IMR-90 (cell line): Measurements from ENCODE around the gene ZNF74. TPM values are rescaled to one million over a fixed set of nuclear protein-coding genes. Genes with fewer than 3 reads are reported as not detected.

Experiments used
- ATAC-seq: fragments of 200-7000 bp; cut with Tn5 transposase; 2 replicates; pipeline ENCODE4 v1.9.1; 2020; ENCODE audit warnings: low read depth, mild to moderate bottlenecking, moderate library complexity
- BruUV-seq: library from RNA; stranded (reverse); fragments of 400-500 nt; replicated peaks from 2 replicates; lab custom pipeline; 2021; lab: Mats Ljungman, UMichigan
- CTCF ChIA-PET: fragments of 300-600 bp; formaldehyde crosslinking; extraction: SDS; loops from one replicate; lab custom pipeline; 2021; ENCODE audit warnings: antibody characterized with exemption; lab: Yijun Ruan, JAX
- POLR2A ChIA-PET: fragments of 300-600 bp; sonication (Branson Sonifier 250); formaldehyde crosslinking; loops from one replicate; lab custom pipeline; 2022; ENCODE audit warnings: antibody characterized with exemption; ENCODE audit not compliant: unreplicated experiment; lab: Charles Lee
- DNase-seq: peaks from one replicate; pipeline ENCODE4 v3.0.0; 2013
- H2AFZ ChIP-seq: replicated peaks from 2 replicates; pipeline ENCODE3; 2013; ENCODE audit warnings: low read length, mild to moderate bottlenecking; ENCODE audit not compliant: poor library complexity
- H2AK5ac ChIP-seq: 2 replicates; pipeline ENCODE4 v1.6.1; 2013; ENCODE audit warnings: low read depth, low read length, inconsistent platforms
- H2AK9ac ChIP-seq: replicated peaks from 2 replicates; pipeline ENCODE3; 2013; ENCODE audit warnings: mild to moderate bottlenecking, low read depth, low read length, moderate library complexity; ENCODE audit not compliant: poor library complexity
- H2BK120ac ChIP-seq: 2 replicates; pipeline ENCODE4 v1.6.1; 2013; ENCODE audit warnings: low read depth, low read length, inconsistent platforms
- H2BK15ac ChIP-seq: 3 replicates; pipeline ENCODE4 v1.6.1; 2013; ENCODE audit warnings: low read depth, low read length, inconsistent platforms
- H2BK20ac ChIP-seq: 2 replicates; pipeline ENCODE4 v1.6.1; 2013; ENCODE audit warnings: low read depth, mild to moderate bottlenecking, inconsistent platforms, low read length, moderate library complexity
- H2BK5ac ChIP-seq: 2 replicates; pipeline ENCODE4 v1.6.1; 2013; ENCODE audit warnings: mild to moderate bottlenecking, low read depth, low read length, inconsistent platforms; ENCODE audit not compliant: poor library complexity, severe bottlenecking
- H3K14ac ChIP-seq: replicated peaks from 2 replicates; pipeline ENCODE4 v1.6.1; 2013; ENCODE audit warnings: low read depth, low read length, inconsistent platforms
- H3K18ac ChIP-seq: 2 replicates; pipeline ENCODE4 v1.6.1; 2013; ENCODE audit warnings: low read depth, low read length, control low read depth
- H3K23ac ChIP-seq: 2 replicates; pipeline ENCODE4 v1.6.1; 2013; ENCODE audit warnings: low read depth, low read length, inconsistent platforms
- H3K27ac ChIP-seq: 2 replicates; pipeline ENCODE4 v1.5.1; 2013; ENCODE audit warnings: mild to moderate bottlenecking, control low read depth, low read length; ENCODE audit not compliant: insufficient read depth
- H3K27me3 ChIP-seq: 2 replicates; pipeline ENCODE4 v1.6.1; 2013; ENCODE audit warnings: low read length; ENCODE audit not compliant: control insufficient read depth, insufficient read depth
- H3K36me3 ChIP-seq: 2 replicates; pipeline ENCODE4 v1.6.1; 2013; ENCODE audit warnings: low read length, mixed read lengths; ENCODE audit not compliant: control insufficient read depth, insufficient read depth
- H3K4ac ChIP-seq: 2 replicates; pipeline ENCODE4 v1.6.1; 2013; ENCODE audit warnings: low read depth, low read length, inconsistent platforms
- H3K4me1 ChIP-seq: 2 replicates; pipeline ENCODE4 v1.6.1; 2013; ENCODE audit warnings: low read length, mixed read lengths; ENCODE audit not compliant: control insufficient read depth, insufficient read depth
- H3K4me2 ChIP-seq: 2 replicates; pipeline ENCODE4 v1.6.1; 2013; ENCODE audit warnings: low read depth, mild to moderate bottlenecking, control low read depth, low read length, moderate library complexity
- H3K4me3 ChIP-seq: 2 replicates; pipeline ENCODE4 v1.5.1; 2013; ENCODE audit warnings: low read depth, mild to moderate bottlenecking, control low read depth, low read length, moderate library complexity; ENCODE audit not compliant: insufficient read depth
- H3K56ac ChIP-seq: 2 replicates; pipeline ENCODE4 v1.6.1; 2013; ENCODE audit warnings: low read length, inconsistent platforms; ENCODE audit not compliant: insufficient read depth; ENCODE audit errors: extremely low read depth
- H3K79me1 ChIP-seq, 2 experiments: 2 replicates each; pipeline ENCODE4 v1.6.1; 2013; ENCODE audit warnings: low read length in 2 of 2, inconsistent platforms in 1 of 2, low read depth in 1 of 2
- H3K9ac ChIP-seq: 2 replicates; pipeline ENCODE4 v1.6.1; 2013; ENCODE audit warnings: low read depth, low read length, control low read depth
- H3K9me1 ChIP-seq: 2 replicates; pipeline ENCODE4 v1.6.1; 2013; ENCODE audit warnings: low read length, inconsistent platforms; ENCODE audit not compliant: insufficient read depth
- H3K9me3 ChIP-seq: 2 replicates; pipeline ENCODE4 v1.6.1; 2013; ENCODE audit warnings: low read length; ENCODE audit not compliant: control insufficient read depth, insufficient read depth
- H4K20me1 ChIP-seq: 2 replicates; pipeline ENCODE4 v1.6.1; 2013; ENCODE audit warnings: low read length, inconsistent platforms; ENCODE audit not compliant: insufficient read depth
- H4K5ac ChIP-seq: 2 replicates; pipeline ENCODE4 v1.6.1; 2013; ENCODE audit warnings: mild to moderate bottlenecking, low read depth, low read length, control low read depth
- H4K8ac ChIP-seq, 2 experiments: 2 replicates each; pipeline ENCODE4 v1.6.1; 2013; ENCODE audit warnings: low read depth in 2 of 2, low read length in 2 of 2, control low read depth in 1 of 2, inconsistent platforms in 1 of 2
- H4K91ac ChIP-seq: 2 replicates; pipeline ENCODE4 v1.6.1; 2013; ENCODE audit warnings: low read depth, low read length, inconsistent platforms; ENCODE audit not compliant: insufficient read depth
- BHLHE40 ChIP-seq: fragments of 150-350 bp; IDR thresholded peaks from 2 replicates; pipeline ENCODE4 v1.6.1; 2016; ENCODE audit warnings: mild to moderate bottlenecking, low read depth, low read length
- CEBPB ChIP-seq: IDR thresholded peaks from 2 replicates; pipeline ENCODE4 v1.6.1; 2012; ENCODE audit warnings: low read depth, low read length, improper control_type of control experiment
- CHD1 ChIP-seq: IDR thresholded peaks from 2 replicates; pipeline ENCODE4 v1.6.1; 2012; ENCODE audit warnings: low read depth, low read length, improper control_type of control experiment
- FOS ChIP-seq: fragments of 150-350 bp; IDR thresholded peaks from 2 replicates; pipeline ENCODE4 v1.6.1; 2016; ENCODE audit warnings: low read depth, low read length
- MAFK ChIP-seq: IDR thresholded peaks from 2 replicates; pipeline ENCODE4 v1.6.1; 2012; ENCODE audit warnings: low read depth, low read length, improper control_type of control experiment
- MAZ ChIP-seq: IDR thresholded peaks from 2 replicates; pipeline ENCODE4 v1.6.1; 2012; ENCODE audit warnings: low read depth, mild to moderate bottlenecking, low read length, improper control_type of control experiment, moderate library complexity, borderline replicate concordance
- MXI1 ChIP-seq: IDR thresholded peaks from 2 replicates; pipeline ENCODE4 v1.6.1; 2012; ENCODE audit warnings: low read depth, mild to moderate bottlenecking, low read length, moderate library complexity, borderline replicate concordance
- NFE2L2 ChIP-seq: fragments of 150-350 bp; IDR thresholded peaks from 2 replicates; pipeline ENCODE4 v1.6.1; 2016; ENCODE audit warnings: low read depth, mild to moderate bottlenecking, low read length
- POLR2A ChIP-seq: IDR thresholded peaks from 2 replicates; pipeline ENCODE4 v1.6.1; 2012; ENCODE audit warnings: mild to moderate bottlenecking, low read depth, low read length
- RCOR1 ChIP-seq: IDR thresholded peaks from 2 replicates; pipeline ENCODE4 v1.6.1; 2012; ENCODE audit warnings: mild to moderate bottlenecking, low read length, improper control_type of control experiment; ENCODE audit not compliant: insufficient replicate concordance
- RFX5 ChIP-seq: IDR thresholded peaks from 2 replicates; pipeline ENCODE4 v1.8.0; 2012; ENCODE audit warnings: low read depth, mild to moderate bottlenecking, low read length, moderate library complexity
- SMC3 ChIP-seq: fragments of 150-350 bp; IDR thresholded peaks from 2 replicates; pipeline ENCODE4 v1.6.1; 2016; ENCODE audit warnings: low read depth, mild to moderate bottlenecking, antibody characterized with exemption, low read length, moderate library complexity
- USF2 ChIP-seq: fragments of 150-350 bp; IDR thresholded peaks from 2 replicates; pipeline ENCODE4 v1.6.1; 2017; ENCODE audit warnings: mild to moderate bottlenecking, antibody characterized with exemption, low read length, low read depth
- WGBS, 2 experiments: methylation state at CpG; one replicate each; pipeline versions ENCODE4 v1.1.5 to v1.1.7; 2013; ENCODE audit warnings: missing lambda C conversion rate in 2 of 2; ENCODE audit not compliant: insufficient read length in 1 of 2; ENCODE audit errors: extremely low coverage in 2 of 2; 5-methylcytosine and 5-hydroxymethylcytosine counted together
- dilution Hi-C: fragments of 300-500 bp; cut with HindIII; formaldehyde crosslinking; loops from one replicate; pipeline ENCODE4 v1.14.3; 2018; ENCODE audit warnings: low sequenced_read_pairs; ENCODE audit not compliant: unreplicated experiment
- in situ Hi-C: fragments of 300-500 bp; cut with MboI; formaldehyde crosslinking; loops from 3 replicates; pipeline ENCODE4 v1.14.3; 2019; ENCODE audit warnings: low sequenced_read_pairs, inconsistent platforms, mixed read lengths
- intact Hi-C: fragments of 100-400 bp; cut with micrococcal nuclease; formaldehyde crosslinking; loops from 2 replicates; pipeline ENCODE4 v1.10.0; 2022
- polyA plus RNA-seq, 3 experiments: library from polyadenylated mRNA; depleted of rRNA; stranded (reverse); fragments of >200 nt; gene quantifications; 2 replicates each; pipeline ENCODE4 v1.2.3, GENCODE V29; 2012; ENCODE audit warnings: low replicate concordance in 1 of 3
- total RNA-seq: library from RNA; depleted of rRNA; stranded (reverse); fragments of >200 nt; gene quantifications from 2 replicates; pipeline ENCODE4 v1.2.3, GENCODE V29; 2012
- TF ChIP-seq, protein P1 (sequence below): fragments of 150-350 bp; IDR thresholded peaks from 2 replicates; pipeline ENCODE4 v1.6.1; 2016; ENCODE audit warnings: low read depth, mild to moderate bottlenecking, low read length, moderate library complexity, borderline replicate concordance
- TF ChIP-seq, protein P2 (sequence below): conservative IDR thresholded peaks from 2 replicates; pipeline ENCODE4 v1.5.1; 2012; ENCODE audit warnings: mild to moderate bottlenecking, low read depth, low read length, improper control_type of control experiment

Gene ZNF74
- total and polyA plus RNA-seq, 2 of the 4 experiments (the other 2 are of a cell fraction): 7.5 to 8.4 TPM

DNA sequence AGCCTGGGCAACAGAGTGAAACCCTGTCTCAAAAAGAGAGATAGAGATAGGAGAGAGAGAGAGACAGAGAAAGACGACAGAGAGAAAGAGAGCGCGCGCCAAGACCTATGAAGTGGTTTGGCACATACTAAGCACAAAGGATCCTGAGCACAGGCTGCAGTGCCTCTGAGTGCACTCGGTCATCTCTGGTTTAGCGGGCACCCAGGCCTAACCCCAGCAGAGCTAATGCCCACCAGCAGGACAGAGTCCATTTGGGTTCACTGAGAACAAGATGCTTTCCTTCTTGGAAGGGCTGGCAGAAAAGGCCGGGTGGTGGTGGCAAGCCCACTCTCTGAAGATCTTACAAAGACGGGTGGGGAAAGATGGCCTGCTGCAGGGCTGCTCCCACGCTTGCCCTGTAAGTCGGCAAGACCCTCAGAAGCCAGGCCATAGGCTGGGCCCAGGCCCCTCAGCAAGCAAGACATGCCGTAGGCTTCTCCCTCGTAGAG, 40.4 kb downstream of the ZNF74 start:
- dilution Hi-C loops: no loop called here
- POLR2A ChIA-PET: no interaction called here
- Histone ChIP-seq H4K8ac (no peak overlapping the region), H3K36me3 (peaks cover 20% of the 10 kb centered on the region), H3K14ac (no peak overlapping the region), H2BK15ac (no peak overlapping the region), H2BK20ac (no peak overlapping the region), H4K20me1 (peaks cover 74% of the 10 kb centered on the region), H4K91ac (no peak overlapping the region), H3K4me3 (no peak overlapping the region), H3K9ac (no peak overlapping the region), H2BK120ac (no peak overlapping the region), H3K4ac (no peak overlapping the region), H3K79me1 (peaks cover 19 to 87% of the 10 kb centered on the region in 2 experiments; a peak in 3 of 4 replicates), H3K27ac (no peak overlapping the region), H3K56ac (no peak overlapping the region), H3K9me3 (no peaks in the 10 kb centered on the region), H2AFZ (no peak overlapping the region), H4K5ac (no peak overlapping the region), H2AK5ac (no peak overlapping the region), H3K27me3 (no peaks in the 10 kb centered on the region), H3K9me1 (peaks cover 29% of the 10 kb centered on the region), H2BK5ac (no peak overlapping the region), H3K18ac (no peak overlapping the region), H3K4me1 (peaks cover 24% of the 10 kb centered on the region), H3K23ac (no peak overlapping the region), H2AK9ac (no peak overlapping the region), H3K4me2 (no peak overlapping the region)
- 95% methylated on average over 11 of the region's 12 CpGs; no CpG with 5 or more reads in 1 of the 2 experiments for WGBS, 2 experiments
- intact Hi-C loops: no loop called here
- DNase-seq (no peak), ATAC-seq (no peak)
- TF ChIP-seq MAFK (no peak), USF2 (no peak), FOS (no peak), NFE2L2 (no peak), RCOR1 (no peak), CHD1 (no peak), MAZ (no peak), RFX5 (no peak), POLR2A (no peak), SMC3 (no peak), MXI1 (no peak), BHLHE40 (no peak), CEBPB (no peak)
- TF ChIP-seq, protein P1, sequence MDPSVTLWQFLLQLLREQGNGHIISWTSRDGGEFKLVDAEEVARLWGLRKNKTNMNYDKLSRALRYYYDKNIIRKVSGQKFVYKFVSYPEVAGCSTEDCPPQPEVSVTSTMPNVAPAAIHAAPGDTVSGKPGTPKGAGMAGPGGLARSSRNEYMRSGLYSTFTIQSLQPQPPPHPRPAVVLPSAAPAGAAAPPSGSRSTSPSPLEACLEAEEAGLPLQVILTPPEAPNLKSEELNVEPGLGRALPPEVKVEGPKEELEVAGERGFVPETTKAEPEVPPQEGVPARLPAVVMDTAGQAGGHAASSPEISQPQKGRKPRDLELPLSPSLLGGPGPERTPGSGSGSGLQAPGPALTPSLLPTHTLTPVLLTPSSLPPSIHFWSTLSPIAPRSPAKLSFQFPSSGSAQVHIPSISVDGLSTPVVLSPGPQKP: no peak
- TF ChIP-seq, protein P2, sequence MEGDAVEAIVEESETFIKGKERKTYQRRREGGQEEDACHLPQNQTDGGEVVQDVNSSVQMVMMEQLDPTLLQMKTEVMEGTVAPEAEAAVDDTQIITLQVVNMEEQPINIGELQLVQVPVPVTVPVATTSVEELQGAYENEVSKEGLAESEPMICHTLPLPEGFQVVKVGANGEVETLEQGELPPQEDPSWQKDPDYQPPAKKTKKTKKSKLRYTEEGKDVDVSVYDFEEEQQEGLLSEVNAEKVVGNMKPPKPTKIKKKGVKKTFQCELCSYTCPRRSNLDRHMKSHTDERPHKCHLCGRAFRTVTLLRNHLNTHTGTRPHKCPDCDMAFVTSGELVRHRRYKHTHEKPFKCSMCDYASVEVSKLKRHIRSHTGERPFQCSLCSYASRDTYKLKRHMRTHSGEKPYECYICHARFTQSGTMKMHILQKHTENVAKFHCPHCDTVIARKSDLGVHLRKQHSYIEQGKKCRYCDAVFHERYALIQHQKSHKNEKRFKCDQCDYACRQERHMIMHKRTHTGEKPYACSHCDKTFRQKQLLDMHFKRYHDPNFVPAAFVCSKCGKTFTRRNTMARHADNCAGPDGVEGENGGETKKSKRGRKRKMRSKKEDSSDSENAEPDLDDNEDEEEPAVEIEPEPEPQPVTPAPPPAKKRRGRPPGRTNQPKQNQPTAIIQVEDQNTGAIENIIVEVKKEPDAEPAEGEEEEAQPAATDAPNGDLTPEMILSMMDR: no peak
- CTCF ChIA-PET: no interaction called here
- no TSS peak for BruUV-seq
- in situ Hi-C loops: no loop called here
